GM23248 (cell line): ENCODE results near the gene ACAP2. TPM values are rescaled to one million over a fixed set of nuclear protein-coding genes. Genes with fewer than 3 reads are reported as not detected.

Experiments used
- DNase-seq: peaks from one replicate; pipeline ENCODE4 v3.0.0-alpha.2; 2015
- H2AFZ ChIP-seq: fragments of 200-600 bp; sonication (generic); 2 replicates; pipeline ENCODE4 v1.6.1; 2016; ENCODE audit warnings: antibody characterized with exemption
- H3F3A ChIP-seq: fragments of 200-600 bp; sonication (generic); 2 replicates; pipeline ENCODE4 v1.6.1; 2016; ENCODE audit warnings: mild to moderate bottlenecking, antibody characterized with exemption, mixed run types; ENCODE audit not compliant: insufficient read depth
- H3K27ac ChIP-seq: fragments of 200-600 bp; sonication (generic); 2 replicates; pipeline ENCODE4 v1.5.1; 2016; ENCODE audit warnings: mild to moderate bottlenecking
- H3K27me3 ChIP-seq: fragments of 200-600 bp; sonication (generic); replicated peaks from 2 replicates; pipeline ENCODE4 v1.6.1; 2016; ENCODE audit warnings: mild to moderate bottlenecking; ENCODE audit not compliant: insufficient read depth
- H3K36me3 ChIP-seq: fragments of 200-600 bp; sonication (generic); 2 replicates; pipeline ENCODE4 v1.6.1; 2016; ENCODE audit warnings: low read depth, mild to moderate bottlenecking
- H3K4me1 ChIP-seq: fragments of 200-600 bp; sonication (generic); 2 replicates; pipeline ENCODE4 v1.6.1; 2016; ENCODE audit warnings: mild to moderate bottlenecking; ENCODE audit not compliant: insufficient read depth
- H3K4me2 ChIP-seq: fragments of 200-600 bp; sonication (generic); one replicate; pipeline ENCODE4 v1.6.1; 2016; ENCODE audit warnings: mild to moderate bottlenecking; ENCODE audit not compliant: unreplicated experiment
- H3K4me3 ChIP-seq: fragments of 200-600 bp; sonication (generic); 2 replicates; pipeline ENCODE4 v1.5.1; 2016; ENCODE audit warnings: mild to moderate bottlenecking
- H3K79me2 ChIP-seq: fragments of 200-600 bp; sonication (generic); 2 replicates; pipeline ENCODE4 v1.6.1; 2016; ENCODE audit warnings: mild to moderate bottlenecking; ENCODE audit not compliant: insufficient read depth
- H3K9ac ChIP-seq: fragments of 200-600 bp; sonication (generic); 2 replicates; pipeline ENCODE4 v1.6.1; 2016; ENCODE audit warnings: mild to moderate bottlenecking
- H3K9me2 ChIP-seq: fragments of 200-600 bp; sonication (generic); 2 replicates; pipeline ENCODE4 v1.6.1; 2016; ENCODE audit warnings: mixed run types, mild to moderate bottlenecking, moderate library complexity; ENCODE audit not compliant: insufficient read depth
- H3K9me3 ChIP-seq: fragments of 200-600 bp; sonication (generic); one replicate; pipeline ENCODE4 v1.6.1; 2017; ENCODE audit warnings: low read depth
- H4K20me1 ChIP-seq: fragments of 200-600 bp; sonication (generic); 2 replicates; pipeline ENCODE4 v1.6.0; 2016; ENCODE audit not compliant: insufficient read depth
- EZH2 ChIP-seq: fragments of 200-600 bp; sonication (generic); IDR thresholded peaks from 2 replicates; pipeline ENCODE4 v1.6.1; 2018; ENCODE audit warnings: antibody characterized with exemption, mild to moderate bottlenecking; ENCODE audit not compliant: insufficient read depth, poor library complexity, severe bottlenecking
- EZH2phosphoT487 ChIP-seq: fragments of 200-600 bp; sonication (generic); IDR thresholded peaks from 2 replicates; pipeline ENCODE4 v1.6.1; 2018; ENCODE audit warnings: antibody characterized with exemption, moderate library complexity, mild to moderate bottlenecking, low read depth; ENCODE audit not compliant: insufficient read depth
- WGBS, 2 experiments: methylation state at CpG; one replicate each; pipeline ENCODE4 v1.1.6; 2015 to 2017; ENCODE audit warnings: low lambda C conversion rate in 2 of 2, low coverage in 1 of 2; ENCODE audit errors: missing lambda C conversion rate in 2 of 2; 5-methylcytosine and 5-hydroxymethylcytosine counted together
- in situ Hi-C: fragments of 300-500 bp; cut with MboI; formaldehyde crosslinking; loops from 2 replicates; pipeline ENCODE4 v1.15.0; 2020
- polyA plus RNA-seq: library from polyadenylated mRNA; unstranded; fragments of >200 nt; fragmentation: Nextera tagmentation; extraction: Ambion mirVana; gene quantifications from 2 replicates; pipeline ENCODE4 v1.2.1, GENCODE V29; 2016
- total RNA-seq: library from RNA; depleted of rRNA; stranded (reverse); fragments of >200 nt; shearing (Covaris generic); gene quantifications from 2 replicates; pipeline ENCODE4 v1.2.3, GENCODE V29; 2014

The ACAP2 gene
- total and polyA plus RNA-seq, 2 experiments from 2014 or later = 47.8 to 49.9 TPM

GRCh38 chr3:195448205-195448875, 5.5 kb upstream of the ACAP2 start:
- H3K27ac ChIP-seq = no peak overlapping the region
- H3K9me2 ChIP-seq = no peaks in the 10 kb centered on the region
- H3F3A ChIP-seq = peaks cover 5% of the 10 kb centered on the region; the same call in 1 of the 2 replicates
- H3K36me3 ChIP-seq = no peaks in the 10 kb centered on the region
- no peaks in the 10 kb centered on the region for H3K79me2 ChIP-seq
- no peak overlapping the region for H3K9ac ChIP-seq
- no peak overlapping the region for H2AFZ ChIP-seq
- in situ Hi-C loops = no loop called here
- no peaks in the 10 kb centered on the region for H3K27me3 ChIP-seq
- H3K4me1 ChIP-seq = peaks cover 14% of the 10 kb centered on the region; the same call in 1 of the 2 replicates
- H4K20me1 ChIP-seq = no peaks in the 10 kb centered on the region
- H3K4me2 ChIP-seq = no peak overlapping the region
- H3K4me3 ChIP-seq = no peak overlapping the region
- DNase-seq = no peak
- 88 to 91% methylated on average over 12 of the region's 12 CpGs for WGBS, 2 experiments
- no peaks in the 10 kb centered on the region for H3K9me3 ChIP-seq
- TF ChIP-seq EZH2phosphoT487 = no peak
- no peak for TF ChIP-seq EZH2

- in situ Hi-C loops = no loop called here
- WGBS, 2 experiments = 83 to 86% methylated on average over 6 of the region's 6 CpGs
Observed at GRCh38 chr3:195447201-195447600, 4.4 kb upstream of the ACAP2 start.

GRCh38 chr3:195446359-195446758, 3.5 kb upstream of the ACAP2 start:
- peaks cover 14% of the 10 kb centered on the region; the same call in 1 of the 2 replicates for H3K4me1 ChIP-seq
- H3K9me3 ChIP-seq = no peaks in the 10 kb centered on the region
- peaks cover 10% of the 10 kb centered on the region for H3F3A ChIP-seq
- no peak for DNase-seq
- H3K27me3 ChIP-seq = no peaks in the 10 kb centered on the region
- TF ChIP-seq EZH2phosphoT487 = no peak
- TF ChIP-seq EZH2 = no peak
- H3K79me2 ChIP-seq = peaks cover 13% of the 10 kb centered on the region
- H3K9me2 ChIP-seq = no peaks in the 10 kb centered on the region
- no peak overlapping the region for H3K27ac ChIP-seq
- H2AFZ ChIP-seq = 0 out of 2 replicates have a peak overlapping the region, but pooled peaks have one; percentile 30
- no peaks in the 10 kb centered on the region for H4K20me1 ChIP-seq
- in situ Hi-C loops = no loop called here
- no peak overlapping the region for H3K4me2 ChIP-seq
- H3K9ac ChIP-seq = no peak overlapping the region
- H3K4me3 ChIP-seq = no peak overlapping the region
- H3K36me3 ChIP-seq = no peaks in the 10 kb centered on the region
- WGBS, 2 experiments = 69 to 73% methylated on average over 3 of the region's 3 CpGs

More at GRCh38 chr3:195447201-195447600, 4.4 kb upstream of the ACAP2 start:
- H3K36me3 ChIP-seq = no peaks in the 10 kb centered on the region
- H3K9ac ChIP-seq = no peak overlapping the region
- peaks cover 5% of the 10 kb centered on the region for H3K79me2 ChIP-seq
- H3K4me1 ChIP-seq = peaks cover 15% of the 10 kb centered on the region; the same call in 1 of the 2 replicates
- no peaks in the 10 kb centered on the region for H4K20me1 ChIP-seq
- no peak for DNase-seq
- no peak overlapping the region for H3K4me2 ChIP-seq
- no peak overlapping the region for H3K4me3 ChIP-seq
- TF ChIP-seq EZH2phosphoT487 (no peak), EZH2 (no peak)
- H3K9me3 ChIP-seq = no peaks in the 10 kb centered on the region
- no peak overlapping the region for H2AFZ ChIP-seq
- H3K9me2 ChIP-seq = no peaks in the 10 kb centered on the region
- H3K27ac ChIP-seq = no peak overlapping the region
- H3F3A ChIP-seq = peaks cover 5% of the 10 kb centered on the region; the same call in 1 of the 2 replicates
- no peaks in the 10 kb centered on the region for H3K27me3 ChIP-seq

- in situ Hi-C loops = no loop called here
- DNase-seq = no peak
- H3K27ac ChIP-seq = no peak overlapping the region
- no peak overlapping the region for H3K4me2 ChIP-seq
- peaks cover 15% of the 10 kb centered on the region for H3F3A ChIP-seq
- no peaks in the 10 kb centered on the region for H3K9me3 ChIP-seq
- peaks cover 18% of the 10 kb centered on the region for H3K79me2 ChIP-seq
- TF ChIP-seq EZH2 (no peak), EZH2phosphoT487 (no peak)
- no peak overlapping the region for H3K4me3 ChIP-seq
- no peaks in the 10 kb centered on the region for H3K36me3 ChIP-seq
- H3K27me3 ChIP-seq = no peaks in the 10 kb centered on the region
- peaks cover 14% of the 10 kb centered on the region; the same call in 1 of the 2 replicates for H3K4me1 ChIP-seq
- 86 to 89% methylated on average over 2 of the region's 2 CpGs for WGBS, 2 experiments
- 0 out of 2 replicates have a peak overlapping the region, but pooled peaks have one; percentile 30 for H2AFZ ChIP-seq
- no peak overlapping the region for H3K9ac ChIP-seq
- no peaks in the 10 kb centered on the region for H4K20me1 ChIP-seq
- H3K9me2 ChIP-seq = no peaks in the 10 kb centered on the region
Observed at GRCh38 chr3:195445885-195446284, 3.1 kb upstream of the ACAP2 start.
